Kidney epithelial cell (primary cell): ENCODE measurements around the gene IL1RAPL1. TPM values are rescaled to one million over a fixed set of nuclear protein-coding genes. Genes with fewer than 3 reads are reported as not detected.

Source experiments
- DNase-seq: peaks from one replicate; pipeline ENCODE4 v3.0.0-alpha.2; 2010; ENCODE audit warnings: low read depth
- H3K27me3 ChIP-seq: 2 replicates; pipeline ENCODE4 v1.6.0; 2011; ENCODE audit warnings: low read length; ENCODE audit not compliant: control insufficient read depth, insufficient read depth
- H3K36me3 ChIP-seq: 2 replicates; pipeline ENCODE4 v1.5.1; 2011; ENCODE audit warnings: low read length; ENCODE audit not compliant: control insufficient read depth, insufficient read depth
- H3K4me3 ChIP-seq: 2 replicates; pipeline ENCODE4 v1.5.1; 2011; ENCODE audit warnings: low read depth, mild to moderate bottlenecking, control low read depth, low read length
- CTCF ChIP-seq: IDR thresholded peaks from 2 replicates; pipeline ENCODE4 v1.5.1; 2011; ENCODE audit warnings: mild to moderate bottlenecking, moderate library complexity, low read length, control low read depth, inconsistent platforms; ENCODE audit not compliant: insufficient read depth, poor library complexity, severe bottlenecking
- total RNA-seq: library from RNA; depleted of rRNA; stranded (reverse); fragments of >200 nt; gene quantifications from 2 replicates; pipeline ENCODE4 v1.2.3, GENCODE V29; 2015

Gene IL1RAPL1
- total RNA-seq, 1 donor from 2014 or later = not detected

- Histone ChIP-seq H3K4me3 (no peak overlapping the region), H3K36me3 (no peaks in the 10 kb centered on the region), H3K27me3 (no peaks in the 10 kb centered on the region)
- TF ChIP-seq CTCF = no peak
- DNase-seq = no peak
Measured at GRCh38 chrX:29553542-29553941, 966.3 kb downstream of the IL1RAPL1 start.

- no peaks in the 10 kb centered on the region for H3K27me3 ChIP-seq
- H3K4me3 ChIP-seq = no peak overlapping the region
- DNase-seq = no peak
- H3K36me3 ChIP-seq = no peaks in the 10 kb centered on the region
- no peak for TF ChIP-seq CTCF
Measured at GRCh38 chrX:29555465-29556091, 968.3 kb downstream of the IL1RAPL1 start.

- DNase-seq = no peak
- Histone ChIP-seq H3K27me3 (no peaks in the 10 kb centered on the region), H3K36me3 (no peaks in the 10 kb centered on the region), H3K4me3 (no peak overlapping the region)
- no peak for TF ChIP-seq CTCF
Measured at GRCh38 chrX:29560065-29560464, 972.8 kb downstream of the IL1RAPL1 start.

- no peaks in the 10 kb centered on the region for H3K36me3 ChIP-seq
- H3K4me3 ChIP-seq = no peak overlapping the region
- H3K27me3 ChIP-seq = no peaks in the 10 kb centered on the region
- no peak for TF ChIP-seq CTCF
- no peak for DNase-seq
Measured at GRCh38 chrX:29561417-29561816, 974.2 kb downstream of the IL1RAPL1 start.

- no peaks in the 10 kb centered on the region for H3K36me3 ChIP-seq
- no peaks in the 10 kb centered on the region for H3K27me3 ChIP-seq
- DNase-seq = no peak
- TF ChIP-seq CTCF = no peak
- H3K4me3 ChIP-seq = no peak overlapping the region
Measured at GRCh38 chrX:29580560-29580959, 993.3 kb downstream of the IL1RAPL1 start.

- Histone ChIP-seq H3K27me3 (no peaks in the 10 kb centered on the region), H3K36me3 (no peaks in the 10 kb centered on the region), H3K4me3 (no peak overlapping the region)
- no peak for TF ChIP-seq CTCF
- no peak for DNase-seq
Measured at GRCh38 chrX:29581223-29581622, 994.0 kb downstream of the IL1RAPL1 start.
